Activated CD8-positive, alpha-beta memory T cell treated with anti-CD3 and anti-CD28 coated beads, Interleukin-2, amount 50 U/mL, for 24 hours (primary cell): ENCODE results near the gene KLHL33.
A peak's percentile ranks its signal among the peaks of the same experiment; 100 is the strongest.
"Not testable (repeated sequence)": the region's sequence is repeated elsewhere in the genome, so short reads cannot be mapped to it uniquely, and the experiment has no call there.

Experiments used
- DNase-seq: peaks from one replicate; pipeline ENCODE4 v3.0.0-alpha.2; 2020; ENCODE audit errors: extremely low read depth

KLHL33 gene

DNA sequence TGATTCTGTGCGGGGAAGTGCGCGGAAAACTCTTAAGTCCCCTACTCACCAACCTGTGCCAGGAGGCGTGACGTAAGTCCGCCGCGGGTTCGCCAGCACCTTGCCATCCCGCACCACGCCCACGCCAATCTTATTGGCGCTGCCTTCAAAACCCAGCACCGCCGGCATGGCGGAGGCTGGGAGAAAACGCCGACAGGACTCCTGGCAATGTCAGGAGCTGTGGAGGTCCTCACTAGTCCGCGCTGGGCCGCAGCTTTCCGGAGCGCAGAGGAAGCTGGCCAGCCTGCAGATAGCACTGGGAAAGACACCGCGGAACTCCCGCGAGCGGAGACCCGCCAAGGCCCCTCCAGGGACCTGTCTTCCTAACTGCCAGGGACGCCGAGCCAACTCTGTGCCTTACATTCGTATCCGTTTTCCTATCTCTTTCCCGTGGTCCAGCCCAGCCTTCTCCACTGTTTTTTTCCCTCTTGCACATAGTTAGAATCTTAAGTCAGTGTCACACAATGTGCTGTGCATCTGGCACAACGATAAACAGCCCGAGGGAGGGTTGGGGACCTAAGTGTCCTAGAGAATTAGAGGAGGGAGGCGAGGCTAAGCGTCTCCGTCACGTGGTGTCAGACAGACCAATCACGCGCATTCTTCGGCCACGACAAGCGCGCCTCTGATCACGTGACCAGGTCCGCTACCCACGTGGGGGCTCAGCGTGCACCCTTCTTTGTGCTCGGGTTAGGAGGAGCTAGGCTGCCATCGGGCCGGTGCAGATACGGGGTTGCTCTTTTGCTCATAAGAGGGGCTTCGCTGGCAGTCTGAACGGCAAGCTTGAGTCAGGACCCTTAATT lies 18.8 kb upstream of the KLHL33 start, which contains the start of the genes APEX1 and OSGEP:
Gene APEX1 (plus strand): TSS at position 711 of the 839 bp plus-strand sequence. CDS start 420 bp downstream, outside the sequence.
Gene OSGEP (minus strand): TSS at position 297 of the 839 bp plus-strand sequence. CDS start 129 bp downstream, at position 168.
- peak; percentile 98 for DNase-seq

DNA sequence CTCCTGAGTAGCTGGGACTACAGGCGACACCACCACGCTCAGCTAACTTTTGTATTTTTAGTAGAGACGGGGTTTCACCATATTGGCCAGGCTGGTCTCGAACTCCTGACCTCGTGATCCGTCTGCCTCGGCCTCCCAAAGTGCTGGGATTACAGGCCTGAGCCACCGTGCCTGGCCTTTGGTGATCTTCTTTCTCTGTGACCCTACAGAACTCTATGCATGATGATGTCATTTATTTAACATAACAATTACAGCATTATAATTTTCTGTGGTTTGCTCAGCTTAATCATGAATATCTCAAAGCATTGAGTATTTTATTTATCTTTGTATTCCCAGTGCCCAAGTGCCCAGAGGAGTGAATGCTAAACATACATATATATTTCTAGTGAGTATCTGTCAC lies 16.9 kb upstream of the KLHL33 start:
- DNase-seq, result not testable (repeated sequence)

DNA sequence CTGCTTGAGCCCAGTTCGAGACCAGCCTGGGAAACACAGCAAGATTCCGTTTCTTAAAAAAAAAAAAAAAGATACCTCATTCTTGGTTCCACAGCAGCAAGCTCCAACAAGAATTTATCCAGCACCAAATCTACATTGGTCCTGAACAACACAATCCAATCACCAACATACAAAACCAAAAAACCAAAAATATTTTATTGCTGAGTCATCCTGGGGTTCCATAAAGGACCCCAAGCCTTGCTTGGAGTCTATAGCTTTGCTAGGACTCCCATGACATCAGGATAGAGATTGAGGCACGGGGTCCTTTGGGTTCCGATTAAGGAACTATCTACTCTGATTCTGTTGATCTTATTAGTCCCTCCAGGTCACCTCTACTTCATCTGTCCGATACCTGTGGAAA lies 10.9 kb upstream of the KLHL33 start:
- DNase-seq, result no peak

DNA sequence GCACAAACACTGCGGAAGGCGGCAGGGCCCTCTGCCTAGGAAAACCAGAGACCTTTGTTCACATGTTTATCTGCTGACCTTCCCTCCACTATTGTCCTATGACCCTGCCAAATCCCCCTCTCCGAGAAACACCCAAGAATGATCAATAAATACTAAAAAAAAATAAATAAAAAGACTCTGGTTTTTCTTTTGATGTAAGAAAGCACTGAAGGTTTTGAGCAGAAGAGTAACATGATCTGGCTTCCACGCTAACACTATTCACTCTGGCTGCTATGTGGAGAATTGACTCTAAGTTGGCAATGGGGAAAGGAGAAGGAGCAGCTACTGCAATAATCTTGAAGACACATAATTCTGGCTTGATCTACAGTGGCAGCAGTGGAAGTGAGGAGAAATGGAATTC lies 7.7 kb upstream of the KLHL33 start:
- not testable (repeated sequence) for DNase-seq

DNA sequence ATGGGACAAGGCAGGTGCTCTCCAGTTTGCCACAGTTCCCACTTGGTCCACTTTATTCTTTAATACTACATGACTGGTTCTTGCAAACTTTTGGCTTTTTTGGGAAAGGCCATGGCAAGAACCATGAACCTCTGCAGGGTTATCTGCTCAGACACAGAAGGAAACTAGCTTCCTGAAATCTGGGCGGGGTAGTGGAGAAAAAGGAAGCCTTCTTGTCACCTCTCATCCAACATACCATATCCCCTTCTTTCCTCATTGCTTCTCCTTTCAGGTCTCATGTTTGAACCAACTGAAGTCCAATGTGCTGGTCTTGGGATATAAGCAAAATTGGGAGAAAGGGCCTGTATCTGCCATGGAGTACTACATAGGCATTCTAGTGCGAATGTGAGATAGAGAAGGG lies 5.5 kb upstream of the KLHL33 start:
- DNase-seq, result no peak

DNA sequence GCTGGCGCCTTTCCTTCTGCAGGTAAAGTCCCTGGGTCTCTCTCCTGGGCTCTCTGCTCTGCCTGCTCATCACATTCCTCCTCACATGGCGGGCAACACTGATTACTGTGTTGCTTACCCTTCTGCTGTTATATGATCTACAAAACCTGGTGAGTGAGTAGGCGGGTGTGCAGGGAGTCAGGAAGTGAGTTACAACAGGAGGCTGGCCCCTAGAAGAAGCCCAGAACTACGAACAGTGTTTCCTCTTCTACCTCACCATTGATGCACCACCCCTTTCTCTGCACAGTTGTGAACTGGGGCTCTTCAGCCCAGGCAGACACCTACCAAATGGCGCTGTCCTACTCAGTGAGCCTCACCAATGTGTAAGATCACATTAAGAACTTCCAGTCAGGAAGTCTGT lies 4.9 kb upstream of the KLHL33 start:
- no peak for DNase-seq

DNA sequence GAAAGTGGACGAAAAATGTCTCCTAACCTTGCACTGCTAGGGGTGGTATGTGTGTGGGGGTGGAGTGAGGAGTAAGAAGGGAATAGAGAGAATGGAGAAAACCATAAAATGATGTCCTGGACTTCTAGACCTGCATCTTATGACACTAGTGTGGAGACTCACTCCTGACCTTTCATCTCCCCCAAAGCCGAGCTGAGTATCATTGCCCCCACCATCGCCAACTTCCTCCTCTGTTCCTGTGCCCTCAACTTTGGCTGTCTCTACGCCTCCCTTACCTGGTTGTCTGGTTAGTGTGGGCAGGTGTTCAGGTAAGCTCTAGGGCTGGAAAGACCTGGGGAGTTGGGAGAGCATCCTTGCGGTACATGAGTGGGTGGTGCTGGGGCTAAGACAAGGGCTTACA lies 4.5 kb upstream of the KLHL33 start:
- no peak for DNase-seq

DNA sequence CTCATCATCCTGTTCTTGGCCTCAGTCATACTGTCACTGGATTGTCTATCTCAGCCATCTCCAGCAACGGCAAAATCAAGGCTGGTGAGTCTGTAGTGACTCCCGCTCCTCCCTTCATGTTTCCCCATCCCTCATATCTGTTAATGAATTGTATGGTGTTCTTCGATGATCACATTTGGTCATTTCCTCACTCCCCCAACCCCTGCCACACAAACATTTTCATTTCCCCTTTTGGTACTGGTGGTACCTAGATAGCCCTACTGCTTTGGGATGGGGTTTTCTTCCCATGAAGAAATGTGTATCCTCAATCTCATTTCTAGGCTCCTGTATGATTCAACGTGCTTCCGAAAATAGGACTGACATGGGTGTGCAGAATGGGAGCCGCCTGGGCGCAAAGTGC lies 2.7 kb upstream of the KLHL33 start:
- no peak for DNase-seq

DNA sequence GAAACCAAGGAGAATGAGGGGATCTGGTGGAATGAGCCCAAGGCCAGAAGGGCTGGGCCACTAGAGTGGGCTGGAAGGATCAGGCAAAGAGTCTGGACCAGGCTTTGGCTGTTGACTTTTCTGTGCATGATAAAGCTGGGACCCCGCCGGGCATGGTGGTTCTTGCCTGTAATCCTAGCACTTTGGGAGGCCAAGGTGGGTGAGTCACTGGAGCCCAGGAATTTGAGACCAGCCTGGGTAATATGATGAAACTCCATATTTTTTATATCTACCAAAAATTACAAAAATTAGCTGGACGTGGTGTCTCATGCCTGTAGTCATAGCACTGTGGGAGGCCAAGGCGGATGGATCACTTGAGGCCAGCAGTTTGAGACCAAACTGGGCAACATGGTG lies 393 bp upstream of the KLHL33 start:
- DNase-seq, result no peak

DNA sequence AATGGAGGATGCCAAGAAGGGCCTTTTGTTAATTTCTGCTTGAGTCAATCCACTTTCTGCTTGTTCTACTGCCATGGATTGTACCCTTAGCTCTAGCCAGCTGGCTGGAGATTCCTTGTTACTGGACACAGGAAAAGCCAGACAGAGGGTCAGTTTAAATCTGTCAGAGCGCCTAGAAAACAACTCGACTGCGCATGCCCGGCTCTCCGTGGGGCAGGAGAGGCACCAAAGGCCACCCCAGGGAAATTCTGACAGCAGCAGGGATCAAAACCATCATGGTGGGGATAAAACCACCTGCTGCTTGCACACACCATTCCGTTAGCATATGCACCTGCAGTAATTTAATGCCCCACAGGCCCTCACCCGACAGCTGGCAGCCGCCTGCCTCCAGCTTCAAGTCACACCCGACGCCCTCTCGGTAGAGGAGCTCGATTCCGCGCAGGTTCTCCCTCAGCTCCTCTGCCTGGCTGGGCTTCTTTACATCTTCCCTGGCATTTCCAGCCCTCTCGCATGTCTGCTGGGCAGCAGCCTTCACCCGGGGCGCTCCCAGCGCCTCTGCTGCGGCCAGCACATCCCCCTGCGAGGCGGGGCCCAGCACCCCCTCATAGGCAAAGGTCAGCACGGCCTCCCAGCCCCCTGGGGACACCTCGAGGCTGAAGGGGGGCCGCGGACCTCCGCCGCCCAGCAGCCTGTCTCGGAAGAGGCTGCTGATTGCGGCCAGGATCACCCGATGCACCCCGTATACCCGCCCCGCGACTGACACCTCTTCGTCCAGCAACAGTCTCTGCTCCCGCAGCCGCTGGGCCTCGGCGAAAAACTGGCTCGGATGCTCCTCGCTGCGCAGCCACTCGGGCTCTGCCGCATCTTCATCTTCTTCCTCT lies 1.0 kb downstream of the KLHL33 start:
- DNase-seq, result no peak

DNA sequence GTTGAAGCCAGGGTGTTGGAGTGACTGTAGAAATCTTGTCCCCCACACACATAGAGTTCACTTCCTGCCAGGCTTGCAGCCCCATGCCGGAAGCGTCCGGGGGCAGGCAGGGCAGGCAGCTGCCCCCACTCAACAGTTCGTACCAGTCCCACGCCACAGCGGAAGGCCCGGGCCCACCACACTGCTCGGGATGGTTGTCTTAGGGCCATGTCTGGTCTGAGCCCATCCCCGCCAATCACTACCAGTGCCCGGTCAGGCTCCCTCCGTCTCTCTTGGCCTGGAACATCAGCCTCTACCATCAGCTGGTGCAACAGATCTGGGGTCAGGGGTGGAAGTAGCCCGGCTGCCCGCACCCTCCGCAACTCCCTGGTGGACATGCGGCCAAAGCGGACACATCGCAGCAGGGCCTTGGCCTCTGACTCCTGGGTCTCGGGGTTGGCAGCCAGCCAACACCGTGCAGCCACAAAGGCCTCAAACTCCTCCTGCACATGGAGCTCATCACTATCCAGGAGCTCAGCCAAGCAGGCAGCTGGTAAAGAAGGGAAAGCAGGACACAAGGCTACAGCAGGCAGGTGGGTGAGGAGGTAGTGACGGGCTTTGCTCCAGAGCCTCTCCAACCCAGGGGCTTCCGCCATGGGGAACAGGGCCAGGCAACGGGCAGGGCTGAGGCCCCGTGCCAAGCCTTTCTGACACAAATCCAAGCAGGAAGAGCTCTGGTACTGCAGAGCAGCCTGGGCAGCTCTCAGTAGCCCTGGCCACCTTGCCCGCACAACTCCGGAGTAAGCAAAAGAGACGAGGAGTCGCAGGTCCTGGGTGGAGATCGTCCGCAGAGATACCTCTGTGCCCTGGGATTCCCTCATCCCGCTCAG lies 5.9 kb downstream of the KLHL33 start:
- no peak for DNase-seq

DNA sequence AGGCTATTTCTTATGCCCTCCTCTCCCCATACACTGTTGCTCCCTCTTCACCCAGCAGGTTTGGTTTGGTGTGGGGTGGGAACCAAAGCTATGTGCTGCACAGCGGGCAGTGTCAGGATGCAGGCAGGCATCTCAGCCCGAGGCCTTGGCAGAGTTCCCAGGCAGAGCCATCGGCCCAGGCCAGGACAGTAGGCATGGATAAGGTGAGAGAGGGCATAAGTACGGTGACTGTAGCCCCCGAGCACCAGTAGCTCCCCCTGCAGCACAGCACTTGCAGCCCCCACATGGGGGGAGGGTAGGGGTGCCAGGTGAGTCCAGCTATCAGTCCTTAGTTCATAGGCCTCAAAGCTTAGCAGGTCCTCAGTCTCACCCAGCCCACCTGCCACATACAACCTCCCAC lies 7.2 kb downstream of the KLHL33 start:
- no peak for DNase-seq

DNA sequence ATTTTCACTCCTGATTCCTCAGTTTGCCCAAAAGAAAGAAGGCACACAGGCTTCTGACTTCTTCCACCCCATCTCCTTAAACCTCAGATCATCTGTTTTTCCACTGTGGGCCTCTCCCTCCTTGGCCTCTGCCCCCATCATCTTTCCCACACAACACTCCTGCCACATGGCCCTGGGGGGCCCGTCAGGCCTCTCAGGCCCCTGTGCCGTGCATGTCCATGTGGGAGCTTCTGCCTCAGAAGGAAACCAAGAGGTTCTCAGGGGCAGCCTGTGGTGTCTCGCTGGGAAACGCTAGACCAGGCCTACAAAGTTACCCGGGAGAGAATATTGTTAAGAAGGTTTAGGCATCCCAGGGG lies 8.0 kb downstream of the KLHL33 start:
- no peak for DNase-seq

DNA sequence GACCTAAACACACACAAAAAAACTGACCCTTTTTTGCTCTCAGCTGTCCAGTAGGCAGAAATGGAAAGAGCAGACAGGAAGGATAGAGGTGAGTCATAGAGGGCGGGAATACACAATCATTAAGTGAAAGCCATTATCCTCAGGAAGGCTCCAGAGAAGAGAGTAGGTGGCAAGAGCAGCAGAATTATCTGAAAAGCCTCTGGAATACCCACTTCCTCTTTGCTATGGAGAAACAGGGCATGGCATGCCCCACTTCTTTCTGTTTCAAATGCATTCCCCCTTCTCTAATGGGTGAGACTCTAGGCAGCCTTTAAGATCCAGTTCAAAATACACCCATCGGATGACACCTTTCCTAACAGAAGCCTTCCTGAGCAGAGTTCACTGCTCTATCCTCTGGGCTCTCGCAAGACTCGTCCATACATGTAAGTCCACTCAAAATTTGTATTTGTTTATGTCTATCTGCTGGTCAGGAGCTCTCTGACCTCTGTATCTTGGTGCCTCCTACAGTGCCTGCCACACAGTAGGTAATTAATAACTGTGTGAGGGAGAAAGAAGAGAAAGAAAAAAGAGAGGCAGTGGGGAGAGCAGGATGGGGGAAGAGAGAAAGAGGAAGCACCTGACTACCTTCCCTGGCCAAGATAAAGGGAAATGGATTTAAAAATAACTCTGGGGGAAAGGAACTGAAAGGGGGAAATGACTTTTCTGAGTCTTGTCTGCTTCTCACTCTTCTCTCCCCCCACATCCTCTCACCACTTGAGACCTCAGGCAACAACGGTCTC lies 8.5 kb downstream of the KLHL33 start:
- no peak for DNase-seq

DNA sequence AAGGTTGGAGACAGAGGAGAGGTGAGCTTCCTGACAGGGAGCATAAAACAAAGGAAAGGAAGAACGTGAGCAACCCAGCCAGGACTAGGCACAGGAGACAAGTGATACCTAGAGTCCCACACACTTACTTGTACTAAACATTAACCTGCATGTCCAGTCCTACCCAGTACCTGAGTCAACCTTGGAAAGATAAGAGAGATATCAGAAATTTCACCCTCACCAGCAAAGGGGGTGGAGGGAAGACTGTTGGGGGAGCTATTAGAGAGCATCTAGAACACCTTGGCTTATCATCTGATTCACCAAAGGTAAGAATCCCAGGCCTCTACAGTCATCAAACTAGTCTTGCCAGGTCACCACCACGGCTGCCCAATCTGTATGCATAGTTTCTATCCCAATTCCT lies 11.1 kb downstream of the KLHL33 start:
- DNase-seq, result no peak

DNA sequence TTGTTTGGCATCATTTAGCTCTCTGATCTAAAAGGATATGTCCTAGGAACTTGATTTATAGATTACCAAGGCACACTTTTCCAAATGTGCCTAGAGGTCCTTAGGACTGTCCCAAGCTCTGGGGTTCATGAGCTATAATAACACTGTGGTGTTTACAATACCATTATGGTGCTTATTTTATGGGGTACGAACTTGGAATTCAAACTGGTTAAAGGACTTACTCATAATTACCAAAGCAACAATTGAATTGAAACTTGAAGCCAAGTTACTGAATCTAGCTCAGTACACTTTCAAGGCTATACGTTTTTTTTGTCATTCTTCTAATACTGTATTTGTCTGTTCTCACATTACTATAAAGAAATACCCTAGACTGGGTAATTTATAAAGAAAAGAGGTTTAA lies 13.1 kb downstream of the KLHL33 start:
- DNase-seq, result no peak

DNA sequence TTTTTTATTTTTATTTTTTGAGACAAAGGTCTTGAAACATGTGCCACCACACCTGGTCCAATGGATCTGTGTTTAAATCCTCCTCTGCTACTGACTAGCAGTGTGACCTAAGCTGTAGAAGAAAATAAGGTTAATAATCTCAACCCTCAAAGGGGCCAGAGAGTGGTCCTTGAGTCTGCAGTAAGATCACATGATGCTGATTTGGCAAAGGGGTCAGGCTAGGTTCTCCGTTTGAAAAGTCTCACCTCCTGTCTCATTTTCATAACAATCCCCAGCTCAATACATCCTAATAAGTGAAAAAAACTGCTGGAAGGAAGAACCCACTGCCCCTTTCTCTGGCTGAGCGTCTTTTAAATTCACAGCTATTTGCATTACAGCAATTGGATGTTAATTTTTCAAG lies 14.7 kb downstream of the KLHL33 start:
- DNase-seq, result no peak

DNA sequence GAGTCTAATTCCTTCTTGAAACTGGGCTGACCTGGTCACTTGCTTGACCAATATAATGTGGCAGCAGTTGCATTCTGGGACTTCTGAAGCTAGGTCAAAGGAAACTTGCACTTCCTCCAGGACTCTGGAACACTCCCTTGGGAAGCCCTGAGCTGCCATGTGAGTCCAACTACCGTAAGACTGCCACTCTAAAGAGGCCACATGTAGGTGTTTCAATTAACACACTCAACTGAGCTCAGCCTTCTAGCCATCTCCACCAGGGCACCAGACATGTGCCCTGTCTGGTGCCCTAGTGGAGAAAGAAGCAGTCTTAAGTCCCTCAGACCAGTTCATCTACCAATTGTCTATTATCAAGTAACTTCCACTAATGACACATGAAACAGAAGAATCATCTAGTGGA lies 16.5 kb downstream of the KLHL33 start:
- DNase-seq, result no peak

DNA sequence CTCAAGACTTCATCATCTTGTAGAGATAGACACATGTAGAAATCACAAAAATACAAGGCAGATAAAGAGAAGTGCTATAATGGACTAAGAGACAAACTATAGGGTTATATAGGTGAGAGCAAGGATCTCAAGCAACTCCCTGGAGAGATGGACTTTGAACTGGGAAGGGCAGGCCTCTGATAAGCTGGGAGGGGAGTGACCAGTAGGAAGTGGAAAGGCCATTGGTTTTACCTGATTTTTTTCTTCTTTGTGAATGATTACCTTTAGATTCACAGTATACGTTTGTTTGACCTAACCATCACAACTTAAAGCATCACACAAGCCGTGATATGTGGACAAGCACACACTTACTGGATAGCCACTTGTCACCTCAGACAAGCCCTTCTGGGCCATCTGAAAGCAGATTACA lies 17.5 kb downstream of the KLHL33 start:
- no peak for DNase-seq

DNA sequence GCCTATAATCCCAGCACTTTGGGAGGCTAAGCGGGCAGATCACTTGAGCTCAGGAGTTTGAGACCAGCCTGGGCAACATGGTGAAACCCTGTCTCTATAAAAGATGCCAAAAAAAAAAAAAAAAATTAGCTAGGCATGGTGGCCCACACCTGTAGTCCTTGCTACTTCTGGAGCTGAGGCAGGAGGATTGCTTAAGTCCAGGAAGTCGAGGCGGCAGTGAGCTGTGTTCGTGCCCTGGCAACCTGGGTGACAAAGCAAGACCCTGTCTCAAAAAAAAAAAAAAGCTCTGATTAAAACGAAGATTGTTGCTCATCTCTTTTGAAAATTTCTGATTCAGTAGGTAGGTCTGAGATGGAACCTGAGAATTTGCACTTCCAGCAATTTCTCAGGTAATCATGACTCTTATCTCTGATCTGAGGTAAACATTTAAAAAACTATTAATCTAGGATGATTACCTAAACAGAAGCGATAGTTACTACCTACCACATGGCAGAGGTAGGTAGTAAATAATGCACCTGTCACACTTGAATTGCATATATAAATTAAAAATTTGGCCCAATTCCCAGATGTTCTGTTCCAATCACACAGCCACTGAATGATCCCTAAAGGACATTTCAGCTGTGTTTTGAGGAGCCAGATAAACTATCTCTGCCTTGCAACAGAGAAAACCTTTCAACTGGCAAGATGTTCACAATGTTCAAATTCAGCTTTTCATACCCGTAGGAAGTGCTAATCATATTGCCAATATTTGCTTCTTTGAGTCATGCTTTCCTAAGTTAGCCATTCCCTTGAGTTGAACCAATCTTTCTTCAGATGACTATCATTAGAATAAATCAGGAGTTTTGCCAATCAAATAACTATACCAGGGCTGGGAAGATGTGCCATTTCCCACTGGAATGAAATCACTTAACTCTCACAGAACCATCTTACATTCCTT lies 18.4 kb downstream of the KLHL33 start:
- no peak for DNase-seq
